HEK293T (cell line): ENCODE measurements around the gene NECTIN1.

Experiments
- CTCF ChIA-PET: fragments of 350-600 bp; formaldehyde crosslinking; extraction: SDS; loops from one replicate; lab custom pipeline; 2021; ENCODE audit warnings: antibody characterized with exemption, inconsistent platforms; lab: Yijun Ruan, JAX
- POLR2A ChIA-PET: fragments of 350-600 bp; formaldehyde crosslinking; extraction: SDS; loops from one replicate; lab custom pipeline; 2020; ENCODE audit warnings: antibody characterized with exemption, inconsistent platforms; lab: Yijun Ruan, JAX
- DNase-seq: peaks from one replicate; pipeline ENCODE4 v3.0.0; 2012; ENCODE audit warnings: mixed read lengths; ENCODE audit errors: extremely low spot score
- ARNT ChIP-seq: fragments of 450-650 bp; IDR thresholded peaks from 2 replicates; pipeline ENCODE4 v1.6.1; 2017; ENCODE audit warnings: mild to moderate bottlenecking
- BHLHE40 ChIP-seq: fragments of 450-650 bp; IDR thresholded peaks from 2 replicates; pipeline ENCODE4 v1.6.1; 2016; ENCODE audit warnings: mild to moderate bottlenecking, moderate library complexity, borderline replicate concordance
- CTBP1 ChIP-seq: fragments of 450-650 bp; IDR thresholded peaks from 2 replicates; pipeline ENCODE4 v1.6.1; 2016; ENCODE audit warnings: borderline replicate concordance
- ELF4 ChIP-seq: fragments of 450-650 bp; IDR thresholded peaks from 2 replicates; pipeline ENCODE4 v1.6.1; 2017; ENCODE audit warnings: antibody characterized with exemption
- FOXA1 ChIP-seq: fragments of 450-650 bp; IDR thresholded peaks from 2 replicates; pipeline ENCODE4 v1.6.1; 2016; ENCODE audit warnings: mild to moderate bottlenecking
- FOXK2 ChIP-seq: fragments of 450-650 bp; IDR thresholded peaks from 2 replicates; pipeline ENCODE4 v1.6.1; 2016; ENCODE audit warnings: mild to moderate bottlenecking
- FOXM1 ChIP-seq: fragments of 450-650 bp; IDR thresholded peaks from 2 replicates; pipeline ENCODE4 v1.6.1; 2017; ENCODE audit warnings: mild to moderate bottlenecking, borderline replicate concordance
- HDGF ChIP-seq: fragments of 450-650 bp; IDR thresholded peaks from 2 replicates; pipeline ENCODE4 v1.6.1; 2017; ENCODE audit warnings: antibody characterized with exemption, borderline replicate concordance
- L3MBTL2 ChIP-seq: fragments of 450-650 bp; conservative IDR thresholded peaks from 2 replicates; pipeline ENCODE4 v1.6.1; 2016; ENCODE audit warnings: mild to moderate bottlenecking
- LEF1 ChIP-seq: fragments of 450-650 bp; IDR thresholded peaks from 2 replicates; pipeline ENCODE4 v1.6.1; 2017; ENCODE audit warnings: mild to moderate bottlenecking, borderline replicate concordance
- NFRKB ChIP-seq: fragments of 450-650 bp; IDR thresholded peaks from 2 replicates; pipeline ENCODE4 v1.6.1; 2016; ENCODE audit warnings: mild to moderate bottlenecking, moderate library complexity
- PKNOX1 ChIP-seq: fragments of 450-650 bp; IDR thresholded peaks from 2 replicates; pipeline ENCODE4 v1.6.1; 2016
- SP1 ChIP-seq: fragments of 450-650 bp; IDR thresholded peaks from 2 replicates; pipeline ENCODE4 v1.6.1; 2017
- SUZ12 ChIP-seq: fragments of 450-650 bp; IDR thresholded peaks from 2 replicates; pipeline ENCODE4 v1.6.1; 2016; ENCODE audit warnings: mild to moderate bottlenecking
- TARDBP ChIP-seq: fragments of 450-650 bp; IDR thresholded peaks from 2 replicates; pipeline ENCODE4 v1.6.1; 2016
- ZNF384 ChIP-seq: fragments of 450-650 bp; IDR thresholded peaks from 2 replicates; pipeline ENCODE4 v1.6.1; 2016

The NECTIN1 gene

GRCh38 chr11:119764108-119764868 lies 35.3 kb upstream of the NECTIN1 start:
- no peak for TF ChIP-seq CTBP1
- no peak for DNase-seq
- POLR2A ChIA-PET = no interaction called here
- CTCF ChIA-PET = no interaction called here

GRCh38 chr11:119763071-119763728 lies 34.2 kb upstream of the NECTIN1 start:
- TF ChIP-seq SUZ12 (no peak), HDGF (no peak), ARNT (no peak), CTBP1 (no peak), ZNF384 (no peak), L3MBTL2 (no peak), FOXK2 (no peak), FOXM1 (no peak)
- DNase-seq = no peak
- POLR2A ChIA-PET = no interaction called here
- CTCF ChIA-PET = no interaction called here

- DNase-seq = no peak
- CTCF ChIA-PET = no interaction called here
- POLR2A ChIA-PET = no interaction called here
- TF ChIP-seq LEF1 = no peak
- no peak for TF ChIP-seq SP1
- TF ChIP-seq FOXM1 = no peak
- TF ChIP-seq ZNF384 = no peak
- TF ChIP-seq TARDBP = no peak
- TF ChIP-seq L3MBTL2 = no peak
- no peak for TF ChIP-seq BHLHE40
- TF ChIP-seq NFRKB = no peak
- no peak for TF ChIP-seq ELF4
- TF ChIP-seq PKNOX1 = no peak
Observed at GRCh38 chr11:119759747-119760412, 30.9 kb upstream of the NECTIN1 start.

- CTCF ChIA-PET = no interaction called here
- POLR2A ChIA-PET = no interaction called here
- DNase-seq = no peak
- TF ChIP-seq PKNOX1 (no peak), FOXA1 (no peak), ZNF384 (no peak), LEF1 (no peak), HDGF (no peak), L3MBTL2 (no peak), SUZ12 (no peak), ARNT (no peak), FOXM1 (no peak), NFRKB (no peak), FOXK2 (no peak), TARDBP (no peak), SP1 (no peak), CTBP1 (no peak)
Observed at GRCh38 chr11:119759324-119759723, 30.3 kb upstream of the NECTIN1 start.

- POLR2A ChIA-PET = no interaction called here
- no peak for TF ChIP-seq L3MBTL2
- no peak for TF ChIP-seq FOXM1
- no peak for TF ChIP-seq FOXA1
- TF ChIP-seq HDGF = no peak
- no peak for TF ChIP-seq TARDBP
- no peak for TF ChIP-seq ZNF384
- TF ChIP-seq ARNT = no peak
- no peak for TF ChIP-seq SP1
- TF ChIP-seq BHLHE40 = no peak
- no peak for TF ChIP-seq CTBP1
- no peak for TF ChIP-seq SUZ12
- no peak for TF ChIP-seq NFRKB
- no peak for TF ChIP-seq FOXK2
- no peak for TF ChIP-seq ELF4
- TF ChIP-seq PKNOX1 = no peak
- TF ChIP-seq LEF1 = no peak
- DNase-seq = no peak
- CTCF ChIA-PET = no interaction called here
Observed at GRCh38 chr11:119758291-119758690, 29.3 kb upstream of the NECTIN1 start.

- CTCF ChIA-PET = no interaction called here
- TF ChIP-seq BHLHE40 = no peak
- TF ChIP-seq ARNT = no peak
- no peak for TF ChIP-seq FOXM1
- TF ChIP-seq FOXK2 = no peak
- no peak for TF ChIP-seq NFRKB
- TF ChIP-seq ELF4 = no peak
- TF ChIP-seq SUZ12 = no peak
- TF ChIP-seq LEF1 = no peak
- TF ChIP-seq SP1 = no peak
- TF ChIP-seq ZNF384 = no peak
- TF ChIP-seq PKNOX1 = no peak
- TF ChIP-seq CTBP1 = no peak
- no peak for TF ChIP-seq L3MBTL2
- TF ChIP-seq FOXA1 = no peak
- TF ChIP-seq TARDBP = no peak
- no peak for DNase-seq
- POLR2A ChIA-PET = no interaction called here
Observed at GRCh38 chr11:119757378-119757777, 28.4 kb upstream of the NECTIN1 start.
